GM12892 (cell line): ENCODE measurements around the gene ACKR4.

ENCODE experiments used
- POLR2A ChIP-seq: IDR thresholded peaks from 2 replicates; pipeline ENCODE4 v1.6.1; 2011; ENCODE audit warnings: low read depth, low read length, control low read depth
- POLR2AphosphoS5 ChIP-seq: IDR thresholded peaks from 2 replicates; pipeline ENCODE4 v1.6.1; 2011; ENCODE audit warnings: low read depth, low read length, control low read depth

DNA sequence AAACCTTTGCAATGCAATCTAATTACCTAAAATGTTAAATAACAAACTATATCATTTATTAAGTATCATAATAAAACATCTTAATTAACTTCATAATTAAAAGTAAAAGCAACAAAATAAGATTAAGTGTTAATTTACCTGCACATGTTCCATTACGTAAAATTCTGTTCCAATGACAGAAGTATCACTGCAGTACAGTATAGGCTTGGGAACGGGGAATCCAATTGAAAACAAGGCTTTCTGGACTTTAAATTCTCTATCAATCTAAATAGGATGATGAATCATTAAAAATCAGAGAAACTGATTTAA, 45.4 kb downstream of the ACKR4 start:
- TF ChIP-seq POLR2AphosphoS5: no peak
- TF ChIP-seq POLR2A: no peak
